OCI-LY1 (cell line): ENCODE measurements around the gene HBB.

Source experiments
- EZH2 ChIP-seq: fragments of 200-600 bp; sonication (generic), shearing (Covaris generic); IDR thresholded peaks from 2 replicates; pipeline ENCODE4 v1.8.0; 2017; ENCODE audit warnings: borderline replicate concordance, mixed run types, mild to moderate bottlenecking, antibody characterized with exemption, low read length, moderate library complexity, mixed read lengths
- TF ChIP-seq, protein P1 (sequence below): fragments of 200-600 bp; sonication (generic), shearing (Covaris generic); IDR thresholded peaks from 2 replicates; pipeline ENCODE4 v1.5.1; 2017; ENCODE audit warnings: mild to moderate bottlenecking, antibody characterized with exemption, low read length, moderate library complexity, mixed read lengths

DNA sequence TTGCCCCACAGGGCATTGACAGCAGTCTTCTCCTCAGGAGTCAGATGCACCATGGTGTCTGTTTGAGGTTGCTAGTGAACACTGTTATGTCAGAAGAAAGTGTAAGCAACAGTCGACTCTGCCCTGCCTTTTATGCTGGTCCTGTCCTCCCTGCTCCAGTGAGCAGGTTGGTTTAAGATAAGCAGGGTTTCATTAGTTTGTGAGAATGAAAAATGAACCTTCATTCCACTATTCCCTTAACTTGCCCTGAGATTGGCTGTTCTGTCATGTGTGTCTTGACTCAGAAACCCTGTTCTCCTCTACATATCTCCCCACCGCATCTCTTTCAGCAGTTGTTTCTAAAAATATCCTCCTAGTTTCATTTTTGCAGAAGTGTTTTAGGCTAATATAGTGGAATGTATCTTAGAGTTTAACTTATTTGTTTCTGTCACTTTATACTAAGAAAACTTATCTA, 7.5 kb upstream of the HBB start, which contains the start of gene HBD:
- TF ChIP-seq, protein P1, sequence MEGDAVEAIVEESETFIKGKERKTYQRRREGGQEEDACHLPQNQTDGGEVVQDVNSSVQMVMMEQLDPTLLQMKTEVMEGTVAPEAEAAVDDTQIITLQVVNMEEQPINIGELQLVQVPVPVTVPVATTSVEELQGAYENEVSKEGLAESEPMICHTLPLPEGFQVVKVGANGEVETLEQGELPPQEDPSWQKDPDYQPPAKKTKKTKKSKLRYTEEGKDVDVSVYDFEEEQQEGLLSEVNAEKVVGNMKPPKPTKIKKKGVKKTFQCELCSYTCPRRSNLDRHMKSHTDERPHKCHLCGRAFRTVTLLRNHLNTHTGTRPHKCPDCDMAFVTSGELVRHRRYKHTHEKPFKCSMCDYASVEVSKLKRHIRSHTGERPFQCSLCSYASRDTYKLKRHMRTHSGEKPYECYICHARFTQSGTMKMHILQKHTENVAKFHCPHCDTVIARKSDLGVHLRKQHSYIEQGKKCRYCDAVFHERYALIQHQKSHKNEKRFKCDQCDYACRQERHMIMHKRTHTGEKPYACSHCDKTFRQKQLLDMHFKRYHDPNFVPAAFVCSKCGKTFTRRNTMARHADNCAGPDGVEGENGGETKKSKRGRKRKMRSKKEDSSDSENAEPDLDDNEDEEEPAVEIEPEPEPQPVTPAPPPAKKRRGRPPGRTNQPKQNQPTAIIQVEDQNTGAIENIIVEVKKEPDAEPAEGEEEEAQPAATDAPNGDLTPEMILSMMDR: no peak
- TF ChIP-seq EZH2: no peak
